GM23248 (cell line): ENCODE results near the gene ALPK1. TPM values are rescaled to one million over a fixed set of nuclear protein-coding genes. Genes with fewer than 3 reads are reported as not detected.

Experiments used
- DNase-seq: peaks from one replicate; pipeline ENCODE4 v3.0.0-alpha.2; 2015
- H2AFZ ChIP-seq: fragments of 200-600 bp; sonication (generic); 2 replicates; pipeline ENCODE4 v1.6.1; 2016; ENCODE audit warnings: antibody characterized with exemption
- H3F3A ChIP-seq: fragments of 200-600 bp; sonication (generic); 2 replicates; pipeline ENCODE4 v1.6.1; 2016; ENCODE audit warnings: mild to moderate bottlenecking, antibody characterized with exemption, mixed run types; ENCODE audit not compliant: insufficient read depth
- H3K27ac ChIP-seq: fragments of 200-600 bp; sonication (generic); 2 replicates; pipeline ENCODE4 v1.5.1; 2016; ENCODE audit warnings: mild to moderate bottlenecking
- H3K27me3 ChIP-seq: fragments of 200-600 bp; sonication (generic); replicated peaks from 2 replicates; pipeline ENCODE4 v1.6.1; 2016; ENCODE audit warnings: mild to moderate bottlenecking; ENCODE audit not compliant: insufficient read depth
- H3K36me3 ChIP-seq: fragments of 200-600 bp; sonication (generic); 2 replicates; pipeline ENCODE4 v1.6.1; 2016; ENCODE audit warnings: low read depth, mild to moderate bottlenecking
- H3K4me1 ChIP-seq: fragments of 200-600 bp; sonication (generic); 2 replicates; pipeline ENCODE4 v1.6.1; 2016; ENCODE audit warnings: mild to moderate bottlenecking; ENCODE audit not compliant: insufficient read depth
- H3K4me2 ChIP-seq: fragments of 200-600 bp; sonication (generic); one replicate; pipeline ENCODE4 v1.6.1; 2016; ENCODE audit warnings: mild to moderate bottlenecking; ENCODE audit not compliant: unreplicated experiment
- H3K4me3 ChIP-seq: fragments of 200-600 bp; sonication (generic); 2 replicates; pipeline ENCODE4 v1.5.1; 2016; ENCODE audit warnings: mild to moderate bottlenecking
- H3K79me2 ChIP-seq: fragments of 200-600 bp; sonication (generic); 2 replicates; pipeline ENCODE4 v1.6.1; 2016; ENCODE audit warnings: mild to moderate bottlenecking; ENCODE audit not compliant: insufficient read depth
- H3K9ac ChIP-seq: fragments of 200-600 bp; sonication (generic); 2 replicates; pipeline ENCODE4 v1.6.1; 2016; ENCODE audit warnings: mild to moderate bottlenecking
- H3K9me2 ChIP-seq: fragments of 200-600 bp; sonication (generic); 2 replicates; pipeline ENCODE4 v1.6.1; 2016; ENCODE audit warnings: mixed run types, mild to moderate bottlenecking, moderate library complexity; ENCODE audit not compliant: insufficient read depth
- H3K9me3 ChIP-seq: fragments of 200-600 bp; sonication (generic); one replicate; pipeline ENCODE4 v1.6.1; 2017; ENCODE audit warnings: low read depth
- H4K20me1 ChIP-seq: fragments of 200-600 bp; sonication (generic); 2 replicates; pipeline ENCODE4 v1.6.0; 2016; ENCODE audit not compliant: insufficient read depth
- EZH2 ChIP-seq: fragments of 200-600 bp; sonication (generic); IDR thresholded peaks from 2 replicates; pipeline ENCODE4 v1.6.1; 2018; ENCODE audit warnings: antibody characterized with exemption, mild to moderate bottlenecking; ENCODE audit not compliant: insufficient read depth, poor library complexity, severe bottlenecking
- EZH2phosphoT487 ChIP-seq: fragments of 200-600 bp; sonication (generic); IDR thresholded peaks from 2 replicates; pipeline ENCODE4 v1.6.1; 2018; ENCODE audit warnings: antibody characterized with exemption, moderate library complexity, mild to moderate bottlenecking, low read depth; ENCODE audit not compliant: insufficient read depth
- WGBS, 2 experiments: methylation state at CpG; one replicate each; pipeline ENCODE4 v1.1.6; 2015 to 2017; ENCODE audit warnings: low lambda C conversion rate in 2 of 2, low coverage in 1 of 2; ENCODE audit errors: missing lambda C conversion rate in 2 of 2; 5-methylcytosine and 5-hydroxymethylcytosine counted together
- in situ Hi-C: fragments of 300-500 bp; cut with MboI; formaldehyde crosslinking; loops from 2 replicates; pipeline ENCODE4 v1.15.0; 2020
- polyA plus RNA-seq: library from polyadenylated mRNA; unstranded; fragments of >200 nt; fragmentation: Nextera tagmentation; extraction: Ambion mirVana; gene quantifications from 2 replicates; pipeline ENCODE4 v1.2.1, GENCODE V29; 2016
- total RNA-seq: library from RNA; depleted of rRNA; stranded (reverse); fragments of >200 nt; shearing (Covaris generic); gene quantifications from 2 replicates; pipeline ENCODE4 v1.2.3, GENCODE V29; 2014

The ALPK1 gene
- total and polyA plus RNA-seq, 2 experiments from 2014 or later: 7.3 to 7.9 TPM

DNA sequence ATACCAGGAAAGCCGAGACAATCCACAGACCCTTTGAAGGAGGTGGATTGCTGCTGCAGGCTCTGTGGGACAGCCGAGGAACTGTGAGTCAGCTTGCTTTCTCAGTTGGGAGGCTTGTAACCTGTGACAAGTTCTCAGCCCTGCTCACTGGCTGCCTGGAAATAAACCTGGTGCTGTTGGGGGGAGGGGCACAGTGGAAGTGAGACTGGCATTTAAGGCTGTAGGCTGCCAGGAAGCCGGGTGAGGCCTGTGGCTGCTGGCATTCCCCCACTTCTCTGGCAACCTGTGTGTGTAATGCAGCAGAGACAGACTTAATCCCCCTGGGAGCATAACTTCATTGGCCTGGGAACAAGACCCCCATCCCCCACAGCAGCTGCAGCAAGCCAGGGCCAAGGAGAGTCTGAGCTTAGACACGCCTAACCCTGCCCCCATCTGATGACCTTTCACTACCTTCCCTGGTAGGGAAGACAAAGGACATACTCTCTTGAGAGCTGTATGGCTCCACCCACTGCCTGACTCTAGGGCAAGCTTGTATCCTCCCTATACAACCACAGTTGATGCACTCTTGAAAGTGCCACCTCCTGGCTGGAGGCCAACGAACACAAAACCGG lies 64.1 kb downstream of the ALPK1 start:
- Histone ChIP-seq H3K4me2 (no peak overlapping the region), H3K27me3 (no peaks in the 10 kb centered on the region), H3K9me3 (no peaks in the 10 kb centered on the region), H3K4me3 (no peak overlapping the region), H2AFZ (no peak overlapping the region), H3K79me2 (no peaks in the 10 kb centered on the region), H4K20me1 (no peaks in the 10 kb centered on the region), H3K4me1 (no peaks in the 10 kb centered on the region), H3K9ac (no peak overlapping the region), H3K36me3 (no peaks in the 10 kb centered on the region), H3F3A (no peaks in the 10 kb centered on the region), H3K9me2 (no peaks in the 10 kb centered on the region), H3K27ac (no peak overlapping the region)
- no peak for TF ChIP-seq EZH2phosphoT487
- in situ Hi-C loops: no loop called here
- DNase-seq: no peak
- 82 to 88% methylated on average over 6 of the region's 6 CpGs for WGBS, 2 experiments

DNA sequence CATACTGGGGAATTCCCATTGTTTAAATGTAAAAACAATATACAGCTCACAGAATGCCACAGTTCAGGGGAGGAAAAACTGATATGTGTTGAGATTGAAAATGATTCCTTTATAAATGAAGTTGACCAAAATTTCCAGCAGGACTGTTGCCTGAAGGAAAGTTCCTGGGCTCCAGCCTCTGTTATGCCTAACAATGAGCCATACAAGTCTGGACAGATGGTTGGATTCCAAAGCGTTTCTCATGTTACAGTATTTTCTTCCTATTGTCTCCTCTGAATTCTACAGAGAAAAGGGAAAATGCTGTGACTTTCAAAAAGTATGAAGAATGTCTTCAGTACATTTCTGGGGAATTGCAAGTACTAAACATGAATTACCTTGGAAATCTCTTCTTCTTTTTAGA lies 73.3 kb downstream of the ALPK1 start:
- Histone ChIP-seq H3F3A (no peaks in the 10 kb centered on the region), H2AFZ (no peak overlapping the region), H3K4me2 (no peak overlapping the region), H3K36me3 (no peaks in the 10 kb centered on the region), H3K4me3 (no peak overlapping the region), H3K79me2 (no peaks in the 10 kb centered on the region), H4K20me1 (no peaks in the 10 kb centered on the region), H3K9ac (no peak overlapping the region), H3K4me1 (no peaks in the 10 kb centered on the region), H3K9me3 (no peaks in the 10 kb centered on the region), H3K9me2 (no peaks in the 10 kb centered on the region), H3K27me3 (no peaks in the 10 kb centered on the region), H3K27ac (no peak overlapping the region)
- no peak for DNase-seq
- no peak for TF ChIP-seq EZH2
- TF ChIP-seq EZH2phosphoT487: no peak
- 42 to 58% methylated on average over 1 of the region's 1 CpG for WGBS, 2 experiments
- in situ Hi-C loops: no loop called here

DNA sequence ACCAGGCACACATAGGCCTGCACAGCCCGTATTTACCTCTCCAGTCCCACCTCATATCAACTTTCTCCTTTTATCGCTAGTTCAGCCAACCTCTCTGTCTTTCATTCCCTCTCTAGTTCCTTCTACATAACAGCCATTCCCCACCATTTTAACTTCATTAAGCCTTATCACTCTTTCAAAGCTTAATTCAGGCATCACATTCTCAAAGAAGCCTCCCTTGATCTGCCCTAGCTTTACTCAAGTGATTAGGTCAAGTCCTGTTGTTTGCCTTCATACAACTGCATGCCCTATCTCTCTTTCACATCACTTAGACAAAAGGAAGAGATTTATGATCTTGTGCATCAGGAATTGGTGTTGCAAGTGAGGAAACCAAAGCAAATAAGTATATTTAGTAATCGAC lies 74.2 kb downstream of the ALPK1 start:
- H4K20me1 ChIP-seq: no peaks in the 10 kb centered on the region
- H2AFZ ChIP-seq: no peak overlapping the region
- no peaks in the 10 kb centered on the region for H3K79me2 ChIP-seq
- no peak for TF ChIP-seq EZH2
- TF ChIP-seq EZH2phosphoT487: no peak
- no peaks in the 10 kb centered on the region for H3K36me3 ChIP-seq
- no peak for DNase-seq
- H3K4me1 ChIP-seq: no peaks in the 10 kb centered on the region
- in situ Hi-C loops: no loop called here
- H3K9me2 ChIP-seq: no peaks in the 10 kb centered on the region
- no peaks in the 10 kb centered on the region for H3K27me3 ChIP-seq
- no peaks in the 10 kb centered on the region for H3F3A ChIP-seq
- WGBS, 2 experiments: 91 to 95% methylated on average over 3 of the region's 3 CpGs
- no peak overlapping the region for H3K4me2 ChIP-seq
- H3K4me3 ChIP-seq: no peak overlapping the region
- no peaks in the 10 kb centered on the region for H3K9me3 ChIP-seq
- no peak overlapping the region for H3K9ac ChIP-seq
- no peak overlapping the region for H3K27ac ChIP-seq

DNA sequence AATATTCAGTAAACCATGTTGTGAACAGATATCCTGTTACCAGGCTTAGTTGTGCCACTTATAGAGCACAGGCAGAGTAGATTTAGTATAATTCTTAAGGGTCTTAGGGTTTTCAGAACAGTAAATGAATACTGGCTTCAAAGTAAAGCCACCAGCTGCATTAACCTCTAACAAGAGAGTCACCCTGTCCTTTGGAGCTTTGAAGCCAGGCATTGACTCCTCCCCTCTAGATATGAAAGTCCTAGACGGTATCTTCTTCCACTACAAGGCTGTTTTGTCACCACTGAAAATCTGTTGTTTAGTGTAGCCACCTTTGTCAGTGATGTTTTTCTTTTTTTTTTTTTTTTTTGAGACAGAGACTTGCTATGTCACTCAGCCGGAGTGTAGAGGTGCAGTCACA lies 77.7 kb downstream of the ALPK1 start:
- H4K20me1 ChIP-seq: no peaks in the 10 kb centered on the region
- H2AFZ ChIP-seq: no peak overlapping the region
- H3K4me2 ChIP-seq: no peak overlapping the region
- H3K9me3 ChIP-seq: no peaks in the 10 kb centered on the region
- no peaks in the 10 kb centered on the region for H3K79me2 ChIP-seq
- 90 to 94% methylated on average over 2 of the region's 2 CpGs for WGBS, 2 experiments
- H3K9me2 ChIP-seq: no peaks in the 10 kb centered on the region
- no peaks in the 10 kb centered on the region for H3K36me3 ChIP-seq
- H3F3A ChIP-seq: no peaks in the 10 kb centered on the region
- TF ChIP-seq EZH2 (no peak), EZH2phosphoT487 (no peak)
- no peak overlapping the region for H3K4me3 ChIP-seq
- no peaks in the 10 kb centered on the region for H3K4me1 ChIP-seq
- H3K27me3 ChIP-seq: no peaks in the 10 kb centered on the region
- H3K9ac ChIP-seq: no peak overlapping the region
- in situ Hi-C loops: no loop called here
- no peak for DNase-seq
- H3K27ac ChIP-seq: no peak overlapping the region

DNA sequence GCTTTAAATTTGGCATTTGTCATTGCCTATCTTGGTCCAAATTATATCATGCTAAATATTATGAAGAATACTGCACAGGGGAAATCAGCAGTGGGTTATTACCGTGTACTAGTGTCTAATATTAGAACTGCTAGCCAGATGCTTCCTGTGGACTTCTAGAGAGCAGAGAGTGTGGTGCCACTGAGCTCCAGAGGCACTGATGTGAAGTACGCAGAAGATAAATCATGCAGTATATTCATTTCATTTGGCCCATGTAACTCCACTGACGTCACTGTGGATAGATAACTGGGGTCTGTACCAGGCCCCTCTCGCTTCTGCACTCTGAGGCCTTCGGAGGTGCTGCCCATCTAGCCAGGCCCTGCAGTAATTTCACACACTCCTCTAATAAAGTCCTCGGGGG lies 80.0 kb downstream of the ALPK1 start:
- Histone ChIP-seq H3K27ac (no peak overlapping the region), H3K4me1 (no peaks in the 10 kb centered on the region), H3K79me2 (no peaks in the 10 kb centered on the region), H3K9me2 (no peaks in the 10 kb centered on the region), H3K27me3 (no peaks in the 10 kb centered on the region), H3K9me3 (no peaks in the 10 kb centered on the region), H3K9ac (no peak overlapping the region), H4K20me1 (no peaks in the 10 kb centered on the region), H3K36me3 (no peaks in the 10 kb centered on the region), H3K4me2 (no peak overlapping the region), H3F3A (no peaks in the 10 kb centered on the region), H3K4me3 (no peak overlapping the region), H2AFZ (no peak overlapping the region)
- in situ Hi-C loops: no loop called here
- DNase-seq: no peak
- 81% methylated on average over 6 of the region's 6 CpGs for WGBS, 2 experiments
- TF ChIP-seq EZH2phosphoT487: no peak
- TF ChIP-seq EZH2: no peak
